GM12878 (cell line): ENCODE measurements around the gene CPVL. TPM values are rescaled to one million over a fixed set of nuclear protein-coding genes. Genes with fewer than 3 reads are reported as not detected.

Experiments
- ATAC-seq: fragments of 200-7000 bp; cut with Tn5 transposase; 3 replicates; pipeline ENCODE4 v1.9.1; 2020; ENCODE audit warnings: mild to moderate bottlenecking, moderate library complexity
- BruUV-seq: library from RNA; stranded (reverse); fragments of 400-500 nt; replicated peaks from 2 replicates; lab custom pipeline; 2021; lab: Mats Ljungman, UMichigan
- CTCF ChIA-PET: fragments of 300-600 bp; sonication (Branson Sonifier 250); formaldehyde crosslinking; extraction: SDS; loops from one replicate; lab custom pipeline; 2021; ENCODE audit warnings: inconsistent platforms; lab: Yijun Ruan, JAX
- POLR2A ChIA-PET: fragments of 350-600 bp; formaldehyde crosslinking; extraction: SDS; loops from one replicate; lab custom pipeline; 2021; ENCODE audit warnings: inconsistent platforms; lab: Charles Lee
- RAD21 ChIA-PET: fragments of 300-600 bp; sonication (Branson Sonifier 250); formaldehyde crosslinking; loops from one replicate; lab custom pipeline; 2023; ENCODE audit warnings: antibody characterized with exemption; ENCODE audit not compliant: unreplicated experiment; lab: Charles Lee
- SMC1A ChIA-PET: fragments of 300-600 bp; sonication (Branson Sonifier 250); formaldehyde crosslinking; loops from one replicate; lab custom pipeline; 2023; ENCODE audit not compliant: unreplicated experiment, uncharacterized antibody; lab: Charles Lee
- DNase-seq: peaks from one replicate; pipeline ENCODE4 v3.0.0-alpha.2; 2011; ENCODE audit warnings: low read depth, low spot score
- FAIRE-seq: peaks from 3 replicates; lab custom pipeline; 2011; peaks lifted over from hg19 to GRCh38; lab: Jason Lieb, UNC
- H2AFZ ChIP-seq: 2 replicates; pipeline ENCODE4 v1.6.0; 2011; ENCODE audit warnings: low read depth, low read length, control low read depth; ENCODE audit not compliant: control insufficient read depth
- H3K27ac ChIP-seq: 2 replicates; pipeline ENCODE4 v1.5.1; 2011; ENCODE audit warnings: control low read depth; ENCODE audit not compliant: control insufficient read depth, insufficient read depth
- H3K27me3 ChIP-seq, 2 experiments: replicated peaks in 1 of 2; 2 replicates each; pipeline versions ENCODE4 v1.6.0 to v1.6.1; 2011; ENCODE audit warnings: low read length in 1 of 2; ENCODE audit not compliant: control insufficient read depth in 2 of 2, insufficient read depth in 2 of 2
- H3K36me3 ChIP-seq, 2 experiments: 2 replicates each; pipeline ENCODE4 v1.5.1; 2011; ENCODE audit warnings: low read length in 1 of 2; ENCODE audit not compliant: control insufficient read depth in 2 of 2, insufficient read depth in 2 of 2
- H3K4me1 ChIP-seq: 2 replicates; pipeline ENCODE4 v1.6.1; 2011; ENCODE audit warnings: mild to moderate bottlenecking, low read length, moderate library complexity, mixed read lengths; ENCODE audit not compliant: control insufficient read depth, insufficient read depth
- H3K4me2 ChIP-seq: 2 replicates; pipeline ENCODE4 v1.6.0; 2011; ENCODE audit warnings: control low read depth; ENCODE audit not compliant: control insufficient read depth, insufficient read depth
- H3K4me3 ChIP-seq: fragments of 200-600 bp; sonication (generic); 2 replicates; pipeline ENCODE4 v1.5.1; 2016
- H3K79me2 ChIP-seq: 2 replicates; pipeline ENCODE4 v1.6.0; 2011; ENCODE audit warnings: low read length; ENCODE audit not compliant: control insufficient read depth, insufficient read depth
- H3K9ac ChIP-seq: 2 replicates; pipeline ENCODE4 v1.8.0; 2011; ENCODE audit warnings: low read length, control low read depth, mixed read lengths; ENCODE audit not compliant: control insufficient read depth, insufficient read depth
- H3K9me3 ChIP-seq: replicated peaks from 3 replicates; pipeline ENCODE4 v1.5.1; 2011; ENCODE audit warnings: mild to moderate bottlenecking, low read length; ENCODE audit not compliant: control insufficient read depth, insufficient read depth
- H4K20me1 ChIP-seq: 2 replicates; pipeline ENCODE4 v1.6.0; 2011; ENCODE audit not compliant: control insufficient read depth, insufficient read depth
- CBX3 ChIP-seq: fragments of 200-600 bp; sonication (generic); IDR thresholded peaks from 2 replicates; pipeline ENCODE4 v1.6.1; 2016; ENCODE audit warnings: low read depth, borderline replicate concordance
- LARP7 ChIP-seq: fragments of 450-650 bp; IDR thresholded peaks from 2 replicates; pipeline ENCODE4 v1.6.1; 2017; ENCODE audit warnings: mild to moderate bottlenecking
- NR2C1 ChIP-seq: fragments of 450-650 bp; IDR thresholded peaks from 2 replicates; pipeline ENCODE4 v1.6.1; 2017; ENCODE audit warnings: antibody characterized with exemption, mild to moderate bottlenecking, moderate library complexity
- POLR2AphosphoS5 ChIP-seq: IDR thresholded peaks from 2 replicates; pipeline ENCODE4 v1.6.1; 2011; ENCODE audit warnings: mild to moderate bottlenecking, low read length, inconsistent platforms
- SUPT20H ChIP-seq: IDR thresholded peaks from 2 replicates; pipeline ENCODE4 v1.6.1; 2011; ENCODE audit warnings: low read depth, mild to moderate bottlenecking, low read length, moderate library complexity, borderline replicate concordance; ENCODE audit not compliant: control insufficient read depth
- WGBS: methylation state at CpG from one replicate; pipeline ENCODE4 v1.1.6; 2016; ENCODE audit warnings: low lambda C conversion rate; ENCODE audit not compliant: insufficient replicate concordance, insufficient coverage; ENCODE audit errors: missing lambda C conversion rate; 5-methylcytosine and 5-hydroxymethylcytosine counted together
- in situ Hi-C: fragments of 300-500 bp; cut with MboI; formaldehyde crosslinking; loops from 9 replicates; pipeline ENCODE4 v1.14.3; 2018; ENCODE audit warnings: mixed read lengths
- intact Hi-C: fragments of 100-400 bp; cut with micrococcal nuclease; formaldehyde crosslinking; loops from one replicate; pipeline ENCODE4 v1.14.2; 2022; ENCODE audit not compliant: unreplicated experiment
- polyA plus RNA-seq, 11 experiments: library from polyadenylated mRNA; depleted of rRNA in 4 of 11; unstranded in 6 of 11; stranded (reverse) in 5 of 11; fragments of >200 nt; fragmentation: Nextera tagmentation in 4 of 11; fragmentation: Illumina TruSeq in 1 of 11; extraction: Ambion mirVana in 4 of 11; extraction: Trizol in 1 of 11; gene quantifications; 1 replicate in 1 of 11; 2 replicates in 10 of 11; pipeline versions ENCODE4 v1.2.1 to v1.2.3, GENCODE V29; 2011 to 2016; ENCODE audit warnings: inconsistent platforms in 2 of 11, missing spikeins in 2 of 11, low read depth in 1 of 11
- total RNA-seq, 4 experiments: library from RNA; depleted of rRNA in 3 of 4; stranded (reverse); fragments of >200 nt in 3 of 4; fragmentation: Illumina TruSeq in 1 of 4; extraction: Trizol in 1 of 4; gene quantifications; 2 replicates each; pipeline versions ENCODE4 v1.2.1 to v1.2.3, GENCODE V29; 2013 to 2021
- TF ChIP-seq, protein P1 (sequence below): fragments of 450-650 bp; IDR thresholded peaks from 2 replicates; pipeline ENCODE4 v1.6.1; 2017; ENCODE audit warnings: mild to moderate bottlenecking, moderate library complexity

Gene CPVL
- total and polyA plus RNA-seq, 10 of the 15 experiments (the other 5 are each of a cell fraction or from before 2014, with no cell fraction given): 0.59 TPM; not detected in 9

DNA sequence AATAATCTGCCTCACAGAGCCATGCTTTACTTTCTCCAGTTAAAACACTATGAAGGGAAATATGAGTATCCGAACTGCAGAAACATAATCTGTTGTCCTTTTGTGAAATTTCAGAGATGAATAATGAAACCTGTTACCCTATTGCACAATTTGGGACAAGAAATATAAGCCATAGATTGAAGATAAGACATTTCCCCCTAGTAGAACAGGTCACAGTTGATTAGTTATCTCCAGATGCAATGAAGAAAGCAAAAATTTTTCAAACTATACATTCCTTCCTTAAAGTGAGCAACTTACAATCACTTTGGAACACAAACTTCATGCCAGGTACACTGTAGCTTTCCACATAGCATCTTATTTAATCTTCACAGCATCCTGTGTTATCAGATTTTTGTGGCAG is 46.0 kb upstream of the CPVL start:
- CTCF ChIA-PET: interaction anchor here (1.3 to 4.4 kb wide), 2 partner anchors 117 to 216 kb away, joined by 3 to 112 read pairs; no protein-coding TSS in a partner anchor
- SMC1A ChIA-PET: interaction anchor here (5.4 kb wide), 1 partner anchor 217 kb away, joined by 77 read pairs; no protein-coding TSS in a partner anchor
- 0% methylated on average over 1 of the region's 1 CpG for WGBS
- RAD21 ChIA-PET: no interaction called here
- no peaks in the 10 kb centered on the region for H3K4me1 ChIP-seq
- no peaks in the 10 kb centered on the region for H3K9me3 ChIP-seq
- H3K4me3 ChIP-seq: no peak overlapping the region
- no peak for ATAC-seq
- H3K4me2 ChIP-seq: no peak overlapping the region
- no peak for FAIRE-seq
- TF ChIP-seq POLR2AphosphoS5: no peak
- TF ChIP-seq NR2C1: no peak
- intact Hi-C loops: no loop called here
- no peaks in the 10 kb centered on the region for H4K20me1 ChIP-seq
- no TSS peak for BruUV-seq
- H3K27me3 ChIP-seq: peaks cover 3 to 11% of the 10 kb centered on the region in 2 experiments
- H3K36me3 ChIP-seq: no peaks in the 10 kb centered on the region
- no peak overlapping the region for H3K27ac ChIP-seq
- no peaks in the 10 kb centered on the region for H3K79me2 ChIP-seq
- DNase-seq: no peak
- H2AFZ ChIP-seq: no peak overlapping the region
- POLR2A ChIA-PET: no interaction called here
- in situ Hi-C loops: loop anchor here (5.0 kb wide), 1 partner anchor 215 kb away; no protein-coding TSS in a partner anchor
- H3K9ac ChIP-seq: no peak overlapping the region

DNA sequence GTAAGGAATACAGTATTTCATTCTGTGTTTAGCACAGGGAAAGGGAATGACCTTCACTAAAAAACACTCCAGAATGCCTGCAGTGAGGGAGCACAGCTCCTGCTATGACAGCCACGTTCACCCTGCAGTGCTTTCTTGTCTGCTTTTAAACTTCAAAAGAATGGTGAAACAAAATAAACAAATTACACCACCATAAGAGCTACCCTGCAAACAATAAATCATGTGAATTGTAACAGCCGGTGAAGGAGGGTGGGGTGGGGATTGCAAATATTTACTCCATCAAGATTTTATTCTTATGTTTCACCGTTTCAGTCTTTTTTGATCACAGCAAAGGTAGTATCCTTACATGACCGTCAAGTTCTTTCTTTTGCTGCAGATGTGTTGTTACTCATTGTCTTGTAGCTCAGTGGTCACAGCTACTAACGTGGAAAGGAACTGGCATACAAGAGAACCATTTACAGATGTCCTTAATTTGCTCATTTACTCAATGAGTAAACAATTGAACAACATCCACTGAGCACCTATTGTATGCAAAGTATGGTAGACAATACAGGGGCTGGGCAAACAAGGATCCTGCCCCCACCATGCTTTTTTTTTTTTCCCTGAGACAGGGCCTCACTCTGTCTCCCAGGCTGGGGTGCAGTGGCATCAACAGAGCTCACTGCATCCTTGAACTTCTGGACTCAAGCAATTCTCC is 44.2 kb upstream of the CPVL start:
- RAD21 ChIA-PET: interaction anchor here (0.8 to 4.3 kb wide), 7 partner anchors 12 to 268 kb away, joined by 3 to 31 read pairs (median 3); no protein-coding TSS in a partner anchor
- POLR2A ChIA-PET: no interaction called here
- Histone ChIP-seq H3K4me3 (no peak overlapping the region), H2AFZ (no peak overlapping the region), H3K27me3 (peaks cover 3 to 13% of the 10 kb centered on the region in 2 experiments), H3K9me3 (no peaks in the 10 kb centered on the region), H3K4me1 (no peaks in the 10 kb centered on the region), H3K4me2 (no peak overlapping the region), H3K79me2 (no peaks in the 10 kb centered on the region), H3K9ac (no peak overlapping the region), H3K27ac (no peak overlapping the region), H4K20me1 (no peaks in the 10 kb centered on the region)
- no peak for FAIRE-seq
- BruUV-seq: no TSS peak
- DNase-seq: no peak
- in situ Hi-C loops: loop anchor here (5.0 kb wide), 1 partner anchor 217 kb away; no protein-coding TSS in a partner anchor
- intact Hi-C loops: no loop called here
- TF ChIP-seq SUPT20H (no peak), CBX3 (no peak), LARP7 (no peak)
- TF ChIP-seq, protein P1, sequence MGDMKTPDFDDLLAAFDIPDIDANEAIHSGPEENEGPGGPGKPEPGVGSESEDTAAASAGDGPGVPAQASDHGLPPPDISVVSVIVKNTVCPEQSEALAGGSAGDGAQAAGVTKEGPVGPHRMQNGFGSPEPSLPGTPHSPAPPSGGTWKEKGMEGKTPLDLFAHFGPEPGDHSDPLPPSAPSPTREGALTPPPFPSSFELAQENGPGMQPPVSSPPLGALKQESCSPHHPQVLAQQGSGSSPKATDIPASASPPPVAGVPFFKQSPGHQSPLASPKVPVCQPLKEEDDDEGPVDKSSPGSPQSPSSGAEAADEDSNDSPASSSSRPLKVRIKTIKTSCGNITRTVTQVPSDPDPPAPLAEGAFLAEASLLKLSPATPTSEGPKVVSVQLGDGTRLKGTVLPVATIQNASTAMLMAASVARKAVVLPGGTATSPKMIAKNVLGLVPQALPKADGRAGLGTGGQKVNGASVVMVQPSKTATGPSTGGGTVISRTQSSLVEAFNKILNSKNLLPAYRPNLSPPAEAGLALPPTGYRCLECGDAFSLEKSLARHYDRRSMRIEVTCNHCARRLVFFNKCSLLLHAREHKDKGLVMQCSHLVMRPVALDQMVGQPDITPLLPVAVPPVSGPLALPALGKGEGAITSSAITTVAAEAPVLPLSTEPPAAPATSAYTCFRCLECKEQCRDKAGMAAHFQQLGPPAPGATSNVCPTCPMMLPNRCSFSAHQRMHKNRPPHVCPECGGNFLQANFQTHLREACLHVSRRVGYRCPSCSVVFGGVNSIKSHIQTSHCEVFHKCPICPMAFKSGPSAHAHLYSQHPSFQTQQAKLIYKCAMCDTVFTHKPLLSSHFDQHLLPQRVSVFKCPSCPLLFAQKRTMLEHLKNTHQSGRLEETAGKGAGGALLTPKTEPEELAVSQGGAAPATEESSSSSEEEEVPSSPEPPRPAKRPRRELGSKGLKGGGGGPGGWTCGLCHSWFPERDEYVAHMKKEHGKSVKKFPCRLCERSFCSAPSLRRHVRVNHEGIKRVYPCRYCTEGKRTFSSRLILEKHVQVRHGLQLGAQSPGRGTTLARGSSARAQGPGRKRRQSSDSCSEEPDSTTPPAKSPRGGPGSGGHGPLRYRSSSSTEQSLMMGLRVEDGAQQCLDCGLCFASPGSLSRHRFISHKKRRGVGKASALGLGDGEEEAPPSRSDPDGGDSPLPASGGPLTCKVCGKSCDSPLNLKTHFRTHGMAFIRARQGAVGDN: no peak
- TF ChIP-seq, all 136 proteins: peak for 0
- ChIA-PET CTCF (interaction anchor here (0.7 to 4.4 kb wide), 29 partner anchors 8 to 321 kb away, joined by 3 to 112 read pairs (median 4); no protein-coding TSS in a partner anchor), SMC1A (interaction anchor here (0.7 to 5.4 kb wide), 13 partner anchors 24 to 1160 kb away, joined by 3 to 77 read pairs (median 4); no protein-coding TSS in a partner anchor)
- no peaks in the 10 kb centered on the region for H3K36me3 ChIP-seq
- WGBS: 17% methylated on average over 5 of the region's 5 CpGs
- no peak for ATAC-seq
